Natural killer cell (primary cell): Measurements from ENCODE around the gene MSMO1. TPM values are rescaled to one million over a fixed set of nuclear protein-coding genes. Genes with fewer than 3 reads are reported as not detected.

Source experiments
- ATAC-seq, 3 donors: fragments of 150-1000 bp in 2 of 3; fragments of 200-7000 bp in 1 of 3; cut with Tn5 transposase; 1 replicate in 1 of 3; 2 replicates in 2 of 3; pipeline ENCODE4 v1.10.0; 2021; ENCODE audit warnings: mild to moderate bottlenecking in 2 of 3, moderate library complexity in 2 of 3
- DNase-seq, 2 donors: peaks; one replicate each; pipeline versions ENCODE4 v3.0.0 to v3.0.0-alpha.2; 2013 to 2021; ENCODE audit warnings: mixed read lengths in 1 of 2
- H3K27ac ChIP-seq: one replicate; pipeline ENCODE4 v1.5.1; 2013; ENCODE audit warnings: mild to moderate bottlenecking, low read length
- H3K27me3 ChIP-seq: one replicate; pipeline ENCODE4 v1.6.1; 2013; ENCODE audit warnings: low read length; ENCODE audit not compliant: control insufficient read depth, insufficient read depth
- H3K36me3 ChIP-seq: one replicate; pipeline ENCODE4 v1.6.1; 2013; ENCODE audit warnings: low read length; ENCODE audit not compliant: control insufficient read depth, insufficient read depth
- H3K4me1 ChIP-seq: one replicate; pipeline ENCODE4 v1.6.1; 2013; ENCODE audit warnings: low read length; ENCODE audit not compliant: control insufficient read depth, insufficient read depth
- H3K4me3 ChIP-seq: one replicate; pipeline ENCODE4 v1.5.1; 2013; ENCODE audit warnings: low read length
- H3K9me3 ChIP-seq: one replicate; pipeline ENCODE4 v1.6.1; 2013; ENCODE audit warnings: low read length; ENCODE audit not compliant: control insufficient read depth, insufficient read depth
- H3K27ac Mint-ChIP-seq, 2 donors: one replicate each; pipeline ENCODE4 v1.8.0; 2022; ENCODE audit warnings: mild to moderate bottlenecking in 2 of 2, mixed read lengths in 2 of 2, moderate library complexity in 1 of 2
- H3K27me3 Mint-ChIP-seq, 2 donors: one replicate each; pipeline ENCODE4 v1.8.0; 2022; ENCODE audit warnings: low read depth in 2 of 2, mixed read lengths in 2 of 2
- H3K36me3 Mint-ChIP-seq: one replicate; pipeline ENCODE4 v1.8.0; 2022; ENCODE audit warnings: mixed read lengths
- H3K4me1 Mint-ChIP-seq, 2 donors: one replicate each; pipeline ENCODE4 v1.8.0; 2022; ENCODE audit warnings: mixed read lengths in 2 of 2
- H3K4me3 Mint-ChIP-seq: one replicate; pipeline ENCODE4 v1.8.0; 2022; ENCODE audit warnings: mild to moderate bottlenecking, moderate library complexity, mixed read lengths
- H3K9me3 Mint-ChIP-seq, 2 donors: one replicate each; pipeline ENCODE4 v1.8.0; 2022; ENCODE audit warnings: mixed read lengths in 2 of 2
- CTCF ChIP-seq: fragments of 200-600 bp; IDR thresholded peaks from one replicate; pipeline ENCODE4 v1.8.0; 2022; ENCODE audit warnings: antibody characterized with exemption
- WGBS: methylation state at CpG from one replicate; pipeline ENCODE4 v1.1.7; 2013; ENCODE audit warnings: missing lambda C conversion rate; ENCODE audit not compliant: insufficient coverage; 5-methylcytosine and 5-hydroxymethylcytosine counted together
- intact Hi-C: fragments of 100-400 bp; cut with micrococcal nuclease; formaldehyde crosslinking; loops from one replicate; pipeline ENCODE4 v1.14.2; 2022
- total RNA-seq, 4 donors: library from RNA; stranded (reverse); fragments of 120-200 nt in 1 of 4; gene quantifications; one replicate each; pipeline versions ENCODE4 v1.2.3 to v1.2.4, GENCODE V29; 2013 to 2022

Gene MSMO1
- total RNA-seq, 3 donors from 2014 or later (not counting 1 experiment from before 2014, with no cell fraction given), result 22.5 to 27.7 (median 23.9) TPM

DNA sequence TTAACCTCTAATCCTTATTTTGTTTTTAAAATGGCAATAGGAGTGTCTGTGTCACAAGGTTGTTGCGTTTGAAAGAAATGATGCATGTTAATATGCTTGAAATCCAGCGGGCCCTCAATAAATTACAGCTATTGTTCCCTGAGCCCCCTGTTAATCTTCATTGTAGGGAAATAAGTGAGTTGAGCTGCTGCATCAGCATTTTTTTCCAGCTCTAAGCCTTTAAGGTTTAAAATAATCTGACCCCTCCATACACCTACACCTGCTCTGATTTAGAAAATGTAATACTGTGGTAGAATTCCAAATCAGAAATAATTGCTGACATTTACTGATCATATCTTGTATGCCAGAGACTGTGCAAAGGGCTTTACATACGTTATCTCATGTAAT is 2.6 kb upstream of the MSMO1 start:
- Mint-ChIP-seq H3K27me3 (no peaks in the 10 kb centered on the region), H3K27ac (no peak overlapping the region), H3K9me3 (no peaks in the 10 kb centered on the region), H3K4me1 (peaks cover 0 to 12% of the 10 kb centered on the region in 2 donors), H3K36me3 (no peaks in the 10 kb centered on the region), H3K4me3 (no peak overlapping the region)
- DNase-seq, result no peak
- ATAC-seq, result no peak
- Histone ChIP-seq H3K4me3 (no peak overlapping the region), H3K27ac (no peak overlapping the region), H3K9me3 (no peaks in the 10 kb centered on the region), H3K36me3 (no peaks in the 10 kb centered on the region), H3K4me1 (peaks cover 12% of the 10 kb centered on the region), H3K27me3 (no peaks in the 10 kb centered on the region)
- 95% methylated on average over 2 of the region's 3 CpGs for WGBS
- TF ChIP-seq CTCF, result no peak
- intact Hi-C loops, result loop anchor here (5.0 kb wide), 1 partner anchor 118 kb away; the partner anchor contains the start of gene KLHL2

GRCh38 chr4:165325732-165326512 is 1.5 kb upstream of the MSMO1 start:
- WGBS, result 71% methylated on average over 8 of the region's 8 CpGs
- peak in 1 of 2 donors; percentile 12 for DNase-seq
- H3K4me3 Mint-ChIP-seq, result no peak overlapping the region
- Histone ChIP-seq H3K27ac (no peak overlapping the region), H3K9me3 (no peaks in the 10 kb centered on the region), H3K27me3 (no peaks in the 10 kb centered on the region), H3K4me1 (peaks cover 12% of the 10 kb centered on the region), H3K36me3 (no peaks in the 10 kb centered on the region), H3K4me3 (no peak overlapping the region)
- no peak for ATAC-seq
- peaks cover 8 to 19% of the 10 kb centered on the region in 2 donors for H3K4me1 Mint-ChIP-seq
- H3K36me3 Mint-ChIP-seq, result no peaks in the 10 kb centered on the region
- no peak overlapping the region for H3K27ac Mint-ChIP-seq
- no peaks in the 10 kb centered on the region for H3K9me3 Mint-ChIP-seq
- intact Hi-C loops, result loop anchor here (2.0 to 5.0 kb wide), 2 partner anchors 119 to 213 kb away; partner anchors contain the start of genes KLHL2 and TMEM192
- H3K27me3 Mint-ChIP-seq, result no peaks in the 10 kb centered on the region
- no peak for TF ChIP-seq CTCF

GRCh38 chr4:165326831-165327210 is 648 bp upstream of the MSMO1 start:
- H3K27me3 ChIP-seq, result no peaks in the 10 kb centered on the region
- Mint-ChIP-seq H3K27ac (no peak overlapping the region), H3K27me3 (no peaks in the 10 kb centered on the region), H3K9me3 (no peaks in the 10 kb centered on the region), H3K4me1 (peaks cover 17 to 28% of the 10 kb centered on the region in 2 donors), H3K36me3 (no peaks in the 10 kb centered on the region), H3K4me3 (no peak overlapping the region)
- H3K36me3 ChIP-seq, result no peaks in the 10 kb centered on the region
- TF ChIP-seq CTCF, result no peak
- no peaks in the 10 kb centered on the region for H3K9me3 ChIP-seq
- peak overlapping the region; percentile 74 for H3K27ac ChIP-seq
- intact Hi-C loops, result loop anchor here (1.0 to 5.0 kb wide), 3 partner anchors 120 to 214 kb away; partner anchors contain the start of genes KLHL2 and TMEM192
- WGBS, result under 1% methylated on average over 14 of the region's 14 CpGs
- DNase-seq (no peak), ATAC-seq (no peak)
- H3K4me3 ChIP-seq, result peak overlapping the region; percentile 85
- H3K4me1 ChIP-seq, result peaks cover 12% of the 10 kb centered on the region
